HG03469 (cell line): ENCODE results near the gene WBP4.
"Not testable (repeated sequence)": the region's sequence is repeated elsewhere in the genome, so short reads cannot be mapped to it uniquely, and the experiment has no call there.

Experiments
- ATAC-seq: cut with Tn5 transposase; IDR thresholded peaks from one replicate; pipeline ENCODE4 v1.9.1; 2021; ENCODE audit warnings: mild to moderate bottlenecking, moderate library complexity, moderate number of reproducible peaks; ENCODE audit not compliant: unreplicated experiment

The WBP4 gene

DNA sequence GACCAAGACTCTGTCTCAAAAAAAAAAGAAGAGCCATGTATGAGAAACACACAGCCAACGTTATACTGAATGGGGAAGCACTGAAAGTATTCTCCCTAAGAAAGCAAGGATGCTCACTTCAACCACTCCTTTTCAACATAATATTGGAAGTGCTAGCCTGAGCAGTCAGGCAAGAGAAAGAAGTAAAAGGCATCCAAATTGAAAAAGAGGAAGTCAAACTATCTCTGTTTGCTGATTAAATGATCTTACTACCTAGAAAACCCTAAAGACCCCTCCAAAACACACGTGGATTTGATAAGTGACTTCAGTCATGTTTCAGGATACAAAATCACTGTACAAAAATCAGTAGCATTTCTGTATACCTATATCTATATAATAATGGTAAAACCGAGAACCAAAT is 16.2 kb downstream of the WBP4 start:
- ATAC-seq = no peak

DNA sequence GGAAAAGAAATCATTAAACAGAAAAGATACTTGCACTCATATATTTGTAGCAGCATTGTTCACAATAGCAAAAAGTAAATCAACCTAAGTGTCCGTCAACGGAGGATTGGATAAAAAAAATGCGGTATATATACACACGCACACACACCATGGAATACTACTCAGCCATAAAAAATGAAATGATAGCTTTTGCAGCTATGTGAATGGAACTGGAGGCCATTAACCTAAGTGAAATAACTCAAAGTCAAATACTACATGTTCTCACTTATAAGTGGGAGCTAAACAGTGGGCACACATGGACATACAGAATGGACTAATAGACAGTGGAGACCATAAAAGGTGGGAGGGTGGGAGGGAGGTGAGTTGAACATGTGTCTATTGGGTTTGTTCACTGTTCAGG is 18.4 kb downstream of the WBP4 start:
- ATAC-seq = no peak

DNA sequence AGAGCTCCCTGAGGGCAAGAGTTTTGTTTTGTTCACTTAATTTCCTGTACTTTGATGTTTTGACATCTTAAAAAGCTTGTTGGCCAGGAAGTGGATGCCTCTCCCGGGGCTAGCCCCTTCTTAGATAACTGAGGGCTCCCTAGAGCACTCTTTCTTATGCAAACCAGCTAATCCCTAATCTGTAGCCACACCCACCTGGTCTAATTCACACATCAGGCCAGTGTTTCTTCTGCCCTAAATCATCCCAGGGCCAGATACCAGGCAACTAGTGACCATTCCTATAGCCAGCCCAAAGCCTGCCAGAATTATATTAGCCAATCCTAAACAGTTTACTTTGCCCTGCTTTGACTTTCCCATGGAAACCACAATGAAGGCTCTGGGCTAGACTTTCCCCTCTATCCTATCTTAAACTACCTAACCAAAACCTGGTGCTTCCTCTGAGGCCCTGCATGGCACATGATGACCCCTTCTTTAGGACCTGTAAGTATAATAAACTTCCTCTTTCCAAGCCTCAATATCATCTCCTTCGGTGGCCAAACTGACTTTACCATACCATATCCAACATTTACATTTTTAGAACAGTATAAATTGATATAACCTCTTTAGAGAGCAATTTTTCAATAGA is 24.8 kb downstream of the WBP4 start:
- no peak for ATAC-seq

DNA sequence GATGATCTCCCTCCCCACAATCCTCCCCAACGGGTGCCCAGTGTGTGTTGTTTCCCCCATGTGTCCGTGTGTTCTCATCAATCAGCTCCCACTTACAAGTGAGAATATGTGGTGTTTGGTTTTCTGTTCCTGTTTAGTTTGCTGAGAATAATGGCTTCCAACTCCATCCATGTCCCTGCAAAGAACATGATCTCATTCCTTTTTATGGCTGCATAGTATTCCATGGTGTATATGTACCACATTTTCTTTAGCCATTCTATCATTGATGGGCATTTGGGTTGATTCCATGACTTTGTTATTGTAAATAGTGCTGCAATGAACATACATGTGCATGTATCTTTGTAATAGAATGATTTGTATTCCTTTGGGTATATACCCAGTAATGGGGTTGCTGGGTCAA is 34.4 kb downstream of the WBP4 start:
- not testable (repeated sequence) for ATAC-seq

DNA sequence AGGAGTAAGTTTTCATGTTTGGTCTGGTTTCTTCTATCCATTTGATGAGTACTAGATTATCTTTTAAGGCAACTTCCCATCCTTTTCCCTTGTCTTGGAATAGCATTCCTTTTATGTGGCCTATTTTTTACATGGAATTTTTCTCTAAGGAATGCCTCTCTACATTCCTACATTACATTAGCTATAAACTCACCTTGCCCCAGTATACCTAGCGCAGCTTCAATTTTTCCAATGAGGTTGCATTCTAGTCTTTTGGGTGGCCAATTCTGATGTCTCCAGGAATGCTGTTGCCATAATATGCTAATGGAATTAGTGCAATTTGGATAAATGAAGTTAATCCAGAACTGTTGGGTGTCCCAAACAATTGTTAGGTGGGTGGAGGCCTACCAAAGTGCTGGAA is 37.5 kb downstream of the WBP4 start:
- ATAC-seq = no peak

DNA sequence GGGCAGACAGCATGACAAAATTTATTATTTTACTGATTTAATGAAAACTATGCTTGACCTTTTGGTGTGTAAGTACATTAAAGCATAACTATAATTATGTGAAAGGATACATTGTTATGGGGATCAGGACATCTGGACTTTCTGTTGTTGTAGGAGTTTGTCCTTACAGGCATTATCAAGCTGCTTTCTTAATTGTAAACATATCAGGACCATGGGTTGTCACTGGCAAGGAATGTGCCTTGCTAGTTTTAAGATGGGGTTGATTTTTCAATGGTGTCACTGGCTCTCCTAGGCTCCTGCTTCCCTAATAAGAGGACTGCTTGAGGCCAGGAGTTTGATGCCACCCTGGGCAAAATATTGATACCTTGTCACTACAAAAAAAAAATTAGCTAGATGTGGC is 38.7 kb downstream of the WBP4 start:
- ATAC-seq = no peak

DNA sequence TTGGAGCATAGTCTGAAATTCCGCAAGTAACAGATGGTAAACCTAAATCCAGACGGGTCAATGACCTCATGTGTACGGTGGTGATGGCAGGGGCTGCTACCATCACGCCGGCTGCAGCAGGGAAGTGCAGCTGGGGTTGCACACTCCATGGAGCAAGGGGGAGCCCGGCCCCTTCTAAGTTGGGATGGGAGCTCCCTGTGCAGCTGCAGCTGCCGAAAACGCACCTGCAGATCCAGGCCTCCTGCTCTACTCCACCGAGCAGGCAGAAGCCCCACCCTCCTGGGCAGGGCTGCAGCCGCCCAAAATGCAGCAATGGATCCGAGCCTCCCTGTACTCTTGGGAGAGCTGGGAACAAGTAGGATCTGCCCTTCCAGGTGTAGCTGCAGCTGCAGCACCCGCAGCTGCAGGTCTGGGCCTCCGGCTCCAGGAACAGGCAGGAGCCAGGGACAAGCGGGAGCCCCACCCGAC is 45.8 kb downstream of the WBP4 start:
- ATAC-seq = no peak

DNA sequence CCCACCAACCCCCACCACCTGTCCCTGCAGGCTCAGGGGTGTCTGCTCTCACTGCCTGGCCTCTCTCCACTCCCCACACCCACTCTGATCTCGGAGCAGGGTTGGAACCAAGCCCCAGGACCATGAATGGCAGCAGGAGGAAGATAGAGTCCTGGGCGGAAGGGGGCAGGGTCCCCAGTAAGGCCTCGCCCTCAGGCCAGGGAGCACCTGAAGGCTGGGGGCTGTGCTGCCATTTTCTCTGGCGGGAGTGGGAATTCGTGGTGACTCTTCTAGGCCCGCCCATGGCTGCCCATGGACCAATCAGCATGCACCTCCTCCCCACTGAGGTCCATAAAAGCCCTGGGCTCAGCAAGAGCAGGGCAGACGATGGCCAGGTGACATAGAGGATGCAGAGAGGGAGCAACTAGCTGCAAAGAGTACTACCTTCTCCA is 46.3 kb downstream of the WBP4 start:
- no peak for ATAC-seq

DNA sequence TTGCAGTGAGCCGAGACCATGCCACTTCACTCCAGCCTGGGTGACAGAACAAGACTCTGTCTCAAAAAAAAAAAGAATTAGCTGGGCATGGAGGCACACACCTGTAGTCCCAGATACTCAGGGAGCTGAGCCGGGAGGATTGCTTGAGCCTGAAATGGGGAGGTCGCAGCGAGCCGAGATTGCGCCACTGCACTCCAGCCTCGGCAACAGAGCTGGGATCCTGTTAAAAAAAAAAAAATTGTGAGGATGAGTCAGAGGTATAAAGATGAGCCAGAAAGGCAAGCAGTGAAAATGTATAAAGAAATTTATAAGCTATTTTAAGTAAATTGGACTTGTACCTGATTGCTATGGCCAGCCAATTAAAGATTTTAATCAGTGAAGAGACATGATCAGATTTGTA is 50.1 kb downstream of the WBP4 start:
- ATAC-seq = no peak

DNA sequence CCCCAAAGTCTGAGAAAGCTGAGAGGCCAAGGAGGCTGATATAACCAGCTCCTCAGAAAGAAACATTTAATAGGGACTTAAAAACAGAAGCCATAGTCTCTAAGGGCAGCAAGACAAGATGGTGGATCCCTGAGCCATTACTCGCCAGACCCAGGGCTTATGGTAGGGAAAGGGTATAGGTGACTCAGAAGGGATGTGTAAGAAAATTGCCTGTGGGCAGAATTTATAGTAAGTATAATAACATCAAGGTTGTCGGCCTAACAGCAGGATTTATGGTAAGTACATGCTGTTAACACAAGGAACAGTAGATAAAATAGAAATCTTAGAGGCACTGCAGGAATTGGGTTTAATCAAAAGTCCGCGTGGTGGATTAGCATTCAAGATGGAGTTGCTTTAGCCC is 56.6 kb downstream of the WBP4 start:
- ATAC-seq = no peak

DNA sequence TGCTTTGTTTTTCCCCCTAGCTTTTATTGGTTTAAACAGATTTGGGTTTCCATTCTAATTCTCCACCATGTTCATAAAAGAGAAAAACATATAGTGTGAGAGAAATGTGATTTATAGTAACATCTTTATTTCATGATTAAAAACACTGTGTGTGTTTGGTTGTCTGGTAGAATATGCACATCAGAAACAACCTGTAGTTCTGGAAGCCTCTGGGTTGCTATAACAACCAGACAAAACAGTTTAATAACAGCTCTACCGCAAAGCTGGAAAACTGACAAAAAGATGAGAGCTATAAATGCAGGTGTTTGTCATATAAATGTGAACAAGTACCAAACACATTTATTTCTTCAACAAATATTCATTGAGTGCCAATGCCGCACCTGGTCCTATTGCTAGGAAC is 61.5 kb downstream of the WBP4 start:
- no peak for ATAC-seq

DNA sequence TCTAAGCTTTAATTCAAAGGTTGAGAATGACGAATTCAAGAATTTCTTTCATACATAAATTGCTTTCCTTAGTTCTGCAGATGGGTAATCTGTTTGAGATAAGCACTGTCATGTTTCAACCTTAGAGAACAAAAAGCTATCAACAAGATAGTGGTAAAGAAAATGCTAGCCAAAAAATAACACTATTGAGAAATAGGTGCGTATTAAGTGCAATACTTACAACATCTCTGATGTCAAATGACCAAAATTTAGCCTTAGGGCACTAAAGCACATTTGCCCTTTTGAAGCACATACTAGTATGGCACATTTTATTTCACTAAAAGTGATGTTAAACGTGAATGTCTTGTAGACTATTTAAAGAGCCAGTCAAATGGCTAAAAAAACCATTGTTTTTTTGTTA is 66.4 kb downstream of the WBP4 start:
- no peak for ATAC-seq

DNA sequence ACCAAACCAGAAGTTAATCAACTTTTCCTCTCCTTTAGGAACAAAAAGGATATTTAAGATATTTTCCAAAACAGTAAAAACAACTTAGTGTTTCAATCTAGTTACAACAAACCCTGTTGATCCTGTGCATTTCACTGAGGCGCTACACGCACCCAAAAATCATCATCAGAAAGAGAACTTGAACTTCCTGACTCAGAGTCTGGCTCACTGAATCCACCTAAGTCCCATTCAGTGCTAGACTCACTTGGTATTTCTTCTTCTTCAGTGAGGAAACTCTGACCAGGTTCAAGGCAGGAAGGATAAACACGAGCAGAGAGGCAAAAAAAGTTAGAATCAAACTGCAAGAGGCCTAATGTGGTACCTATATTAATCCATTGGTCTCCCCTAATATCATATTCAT is 69.0 kb downstream of the WBP4 start:
- ATAC-seq = no peak

DNA sequence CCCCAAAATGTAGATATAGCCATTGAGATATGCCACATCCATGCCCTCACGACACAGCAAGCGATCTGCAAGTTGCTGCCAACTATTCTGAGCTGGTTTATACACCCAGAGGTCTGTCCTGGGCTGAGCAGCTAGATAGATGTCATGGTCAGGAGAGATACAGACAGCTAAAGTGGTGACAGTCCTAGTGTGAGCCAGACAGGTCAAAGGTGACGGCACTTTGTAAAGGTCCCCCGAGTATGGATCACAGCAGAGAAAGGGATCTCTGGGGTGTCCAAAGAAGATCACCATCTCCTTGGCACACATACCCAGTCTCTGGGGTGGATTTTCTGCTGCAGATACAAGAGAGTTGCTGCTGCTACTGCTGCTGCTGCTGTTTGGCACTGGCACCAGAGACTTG is 69.9 kb downstream of the WBP4 start:
- not testable (repeated sequence) for ATAC-seq

DNA sequence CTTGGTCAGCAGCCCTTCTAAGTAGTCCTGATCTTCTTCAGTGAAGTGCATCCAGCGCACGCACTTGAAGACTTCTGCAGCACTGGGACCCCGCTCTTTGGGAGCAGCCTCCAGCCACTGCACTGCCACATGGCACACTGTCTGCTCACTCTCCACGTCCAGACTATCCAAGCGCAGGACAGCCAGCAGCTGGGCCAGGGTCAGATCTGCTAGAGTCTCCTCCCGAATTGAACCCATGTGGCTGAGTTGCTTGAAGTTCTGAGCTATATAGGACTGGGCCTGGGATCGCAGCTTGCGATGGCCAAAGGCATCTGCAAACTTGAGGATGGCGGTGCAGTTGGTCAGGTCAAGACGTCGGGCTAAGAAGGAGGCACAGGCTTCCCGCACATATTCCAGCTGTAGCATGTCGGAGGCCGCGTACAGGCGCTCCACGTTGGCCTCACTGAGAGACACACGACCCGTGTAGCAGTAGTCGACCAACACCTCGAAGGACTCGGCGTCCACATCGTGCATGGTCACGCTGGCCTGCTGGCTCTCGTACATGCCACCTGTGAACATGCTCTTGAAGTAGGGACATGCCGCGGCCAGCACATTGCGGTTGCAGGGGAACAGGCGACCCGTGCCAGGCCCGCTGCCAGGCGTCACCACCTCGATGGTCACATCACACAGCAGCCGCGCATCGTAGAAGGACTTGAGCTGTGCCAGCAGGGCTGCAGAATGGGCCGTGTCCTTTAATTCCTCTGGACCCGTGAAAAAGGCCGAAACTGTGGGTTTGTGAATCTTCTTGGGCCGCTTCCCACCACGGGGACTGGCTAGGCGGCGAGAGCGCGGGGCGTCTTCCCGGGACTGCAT is 70.6 kb downstream of the WBP4 start:
- not testable (repeated sequence) for ATAC-seq

DNA sequence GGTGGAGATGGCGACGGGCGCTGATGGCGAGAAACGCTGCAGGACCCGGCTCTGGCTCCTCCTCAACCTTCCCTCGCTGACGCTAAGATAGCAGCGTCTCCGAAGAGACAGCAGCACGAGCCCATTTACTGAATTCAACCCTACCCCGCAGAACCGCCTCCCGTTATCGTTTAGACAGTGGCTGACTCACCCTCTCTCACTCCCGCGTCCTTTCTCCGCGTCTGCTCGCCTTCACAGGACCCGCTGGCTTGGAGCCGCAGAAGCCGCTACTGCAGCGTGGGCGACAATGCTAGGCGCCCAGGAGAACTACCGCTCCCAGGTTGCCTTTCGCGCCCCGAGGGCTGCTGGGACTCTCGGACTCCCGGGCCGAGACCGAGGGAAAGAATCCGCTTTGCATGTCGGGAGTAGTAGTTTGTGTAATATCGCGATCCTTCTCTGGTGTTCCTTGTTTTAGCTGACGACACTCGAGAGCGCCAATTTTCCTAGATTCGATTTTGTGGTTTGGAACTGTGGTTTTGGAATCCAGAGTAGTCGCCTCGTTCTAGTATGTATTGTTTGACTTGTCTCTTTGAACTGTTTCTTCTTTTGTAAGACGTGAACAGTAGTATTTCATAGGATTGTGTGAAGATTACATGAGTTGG is 71.3 kb downstream of the WBP4 start, which contains the start of gene KBTBD6:
TSS of gene KBTBD6 (minus strand) at position 291 of the 641 bp plus-strand sequence. CDS start 291 bp downstream, outside the sequence.
- peak; percentile 95 for ATAC-seq
